Endothelial cell (in vitro differentiated cells): ENCODE results near the gene SH3RF3. TPM values are rescaled to one million over a fixed set of nuclear protein-coding genes. Genes with fewer than 3 reads are reported as not detected.

ENCODE experiments used
- DNase-seq: peaks from one replicate; pipeline ENCODE4 v3.0.0; 2021; ENCODE audit warnings: low spot score
- H3K27ac Mint-ChIP-seq: one replicate; pipeline ENCODE4 v1.8.0; 2021; ENCODE audit warnings: mixed read lengths, inconsistent platforms; ENCODE audit not compliant: unreplicated experiment
- H3K27me3 Mint-ChIP-seq: one replicate; pipeline ENCODE4 v1.8.0; 2021; ENCODE audit warnings: mild to moderate bottlenecking, moderate library complexity, mixed read lengths, inconsistent platforms; ENCODE audit not compliant: unreplicated experiment
- H3K36me3 Mint-ChIP-seq: one replicate; pipeline ENCODE4 v1.8.0; 2021; ENCODE audit warnings: mild to moderate bottlenecking, low read depth, mixed read lengths, inconsistent platforms; ENCODE audit not compliant: unreplicated experiment
- H3K4me1 Mint-ChIP-seq: one replicate; pipeline ENCODE4 v1.8.0; 2021; ENCODE audit warnings: mild to moderate bottlenecking, mixed read lengths, inconsistent platforms; ENCODE audit not compliant: unreplicated experiment
- H3K4me3 Mint-ChIP-seq: one replicate; pipeline ENCODE4 v1.8.0; 2021; ENCODE audit warnings: mild to moderate bottlenecking, mixed read lengths, inconsistent platforms; ENCODE audit not compliant: unreplicated experiment
- H3K9me3 Mint-ChIP-seq: one replicate; pipeline ENCODE4 v1.8.0; 2021; ENCODE audit warnings: mixed read lengths, inconsistent platforms; ENCODE audit not compliant: unreplicated experiment
- CTCF ChIP-seq: fragments of 200-600 bp; sonication (generic); IDR thresholded peaks from one replicate; pipeline ENCODE4 v1.5.0; 2021; ENCODE audit warnings: antibody characterized with exemption; ENCODE audit not compliant: unreplicated experiment
- total RNA-seq: library from RNA; stranded (reverse); fragmentation: NEBNext Ultra II Directional; extraction: Animal tissue kit (Norgen Biotek cat#: 25700); gene quantifications from one replicate; pipeline ENCODE4 v1.2.1, GENCODE V29; 2021; ENCODE audit not compliant: unreplicated experiment

Gene SH3RF3
- total RNA-seq, 1 donor from 2014 or later: 12.8 TPM

GRCh38 chr2:109137616-109138015 lies 8.6 kb downstream of the SH3RF3 start:
- H3K4me3 Mint-ChIP-seq: no peak overlapping the region
- peaks cover 3% of the 10 kb centered on the region for H3K36me3 Mint-ChIP-seq
- H3K4me1 Mint-ChIP-seq: peaks cover 18% of the 10 kb centered on the region
- H3K27ac Mint-ChIP-seq: no peak overlapping the region
- no peak for DNase-seq
- TF ChIP-seq CTCF: no peak
- no peaks in the 10 kb centered on the region for H3K9me3 Mint-ChIP-seq
- no peaks in the 10 kb centered on the region for H3K27me3 Mint-ChIP-seq

GRCh38 chr2:109138449-109138848 lies 9.4 kb downstream of the SH3RF3 start:
- no peaks in the 10 kb centered on the region for H3K9me3 Mint-ChIP-seq
- H3K4me1 Mint-ChIP-seq: peaks cover 18% of the 10 kb centered on the region
- TF ChIP-seq CTCF: no peak
- H3K27ac Mint-ChIP-seq: peak overlapping the region; percentile 25
- H3K27me3 Mint-ChIP-seq: no peaks in the 10 kb centered on the region
- peaks cover 3% of the 10 kb centered on the region for H3K36me3 Mint-ChIP-seq
- no peak overlapping the region for H3K4me3 Mint-ChIP-seq
- DNase-seq: no peak

GRCh38 chr2:109139002-109139401 lies 10.0 kb downstream of the SH3RF3 start:
- H3K4me1 Mint-ChIP-seq: peaks cover 18% of the 10 kb centered on the region
- no peaks in the 10 kb centered on the region for H3K9me3 Mint-ChIP-seq
- no peak for TF ChIP-seq CTCF
- H3K4me3 Mint-ChIP-seq: no peak overlapping the region
- H3K27me3 Mint-ChIP-seq: no peaks in the 10 kb centered on the region
- H3K36me3 Mint-ChIP-seq: peaks cover 3% of the 10 kb centered on the region
- no peak for DNase-seq
- no peak overlapping the region for H3K27ac Mint-ChIP-seq

GRCh38 chr2:109139865-109140396 lies 10.9 kb downstream of the SH3RF3 start:
- Mint-ChIP-seq H3K4me3 (no peak overlapping the region), H3K36me3 (peaks cover 3% of the 10 kb centered on the region), H3K27me3 (no peaks in the 10 kb centered on the region), H3K9me3 (no peaks in the 10 kb centered on the region), H3K27ac (no peak overlapping the region), H3K4me1 (peaks cover 17% of the 10 kb centered on the region)
- TF ChIP-seq CTCF: no peak
- no peak for DNase-seq

- peaks cover under 1% of the 10 kb centered on the region for H3K36me3 Mint-ChIP-seq
- no peaks in the 10 kb centered on the region for H3K9me3 Mint-ChIP-seq
- H3K4me1 Mint-ChIP-seq: peaks cover 10% of the 10 kb centered on the region
- no peak overlapping the region for H3K27ac Mint-ChIP-seq
- no peak overlapping the region for H3K4me3 Mint-ChIP-seq
- DNase-seq: no peak
- no peak for TF ChIP-seq CTCF
- no peaks in the 10 kb centered on the region for H3K27me3 Mint-ChIP-seq
Observed at GRCh38 chr2:109141006-109141600, 12.1 kb downstream of the SH3RF3 start.
